Loucy (cell line): ENCODE measurements around the gene IFT74.
A peak's percentile ranks its signal among the peaks of the same experiment; 100 is the strongest.

Experiments
- H2AFZ ChIP-seq: fragments of 200-600 bp; sonication (generic); 2 replicates; pipeline ENCODE4 v1.6.0; 2016; ENCODE audit warnings: antibody characterized with exemption, mild to moderate bottlenecking, low read length, moderate library complexity
- H3F3A ChIP-seq: fragments of 200-600 bp; 2 replicates; pipeline ENCODE4 v1.6.0; 2016; ENCODE audit warnings: antibody characterized with exemption, low read depth, mild to moderate bottlenecking
- H3K27me3 ChIP-seq: fragments of 200-600 bp; sonication (generic); 2 replicates; pipeline ENCODE4 v1.6.1; 2014; ENCODE audit warnings: low read length, mild to moderate bottlenecking; ENCODE audit not compliant: insufficient read depth, poor library complexity, severe bottlenecking
- H3K36me3 ChIP-seq: fragments of 200-600 bp; sonication (generic); 2 replicates; pipeline ENCODE4 v1.6.1; 2016; ENCODE audit warnings: low read length; ENCODE audit not compliant: insufficient read depth
- H3K4me1 ChIP-seq: fragments of 200-600 bp; sonication (generic); 2 replicates; pipeline ENCODE4 v1.5.1; 2014; ENCODE audit warnings: low read length, mild to moderate bottlenecking; ENCODE audit not compliant: insufficient read depth, poor library complexity, severe bottlenecking
- H3K4me2 ChIP-seq: fragments of 200-600 bp; sonication (generic); 2 replicates; pipeline ENCODE4 v1.6.0; 2014; ENCODE audit warnings: antibody characterized with exemption, low read length, low read depth, mild to moderate bottlenecking; ENCODE audit not compliant: poor library complexity, severe bottlenecking
- H3K4me3 ChIP-seq: fragments of 200-600 bp; sonication (generic); 2 replicates; pipeline ENCODE4 v1.5.1; 2014; ENCODE audit warnings: low read length, mild to moderate bottlenecking, mixed read lengths; ENCODE audit not compliant: poor library complexity, severe bottlenecking
- H3K79me2 ChIP-seq: fragments of 200-600 bp; sonication (generic); 2 replicates; pipeline ENCODE4 v1.6.1; 2014; ENCODE audit warnings: low read length; ENCODE audit not compliant: insufficient read depth
- H3K9ac ChIP-seq: fragments of 200-600 bp; sonication (generic); 2 replicates; pipeline ENCODE4 v1.6.0; 2014; ENCODE audit warnings: mild to moderate bottlenecking, low read depth, low read length, moderate library complexity; ENCODE audit not compliant: poor library complexity, severe bottlenecking
- H3K9me2 ChIP-seq: fragments of 200-600 bp; sonication (generic); replicated peaks from 2 replicates; pipeline ENCODE4 v1.6.1; 2016; ENCODE audit warnings: low read depth, low read length, mixed read lengths
- H3K9me3 ChIP-seq: fragments of 200-600 bp; sonication (generic); 2 replicates; pipeline ENCODE4 v1.6.1; 2014; ENCODE audit warnings: mild to moderate bottlenecking, antibody characterized with exemption, low read length, low read depth; ENCODE audit not compliant: insufficient read depth
- H4K20me1 ChIP-seq: fragments of 200-600 bp; sonication (generic); 2 replicates; pipeline ENCODE4 v1.6.0; 2014; ENCODE audit warnings: antibody characterized with exemption, low read length, mild to moderate bottlenecking; ENCODE audit not compliant: insufficient read depth, poor library complexity, severe bottlenecking
- CTCF ChIP-seq: fragments of 200-600 bp; sonication (generic); conservative IDR thresholded peaks from 2 replicates; pipeline ENCODE4 v1.5.1; 2014; ENCODE audit warnings: mild to moderate bottlenecking, antibody characterized with exemption, low read length
- EZH2phosphoT487 ChIP-seq: fragments of 200-600 bp; IDR thresholded peaks from 2 replicates; pipeline ENCODE4 v1.6.1; 2018; ENCODE audit warnings: antibody characterized with exemption, mild to moderate bottlenecking, moderate library complexity, borderline replicate concordance

IFT74 gene

GRCh38 chr9:26949637-26950069 is 6.6 kb upstream of the IFT74 start:
- Histone ChIP-seq H3F3A (no peaks in the 10 kb centered on the region), H3K9me3 (no peaks in the 10 kb centered on the region), H3K27me3 (peaks cover 9% of the 10 kb centered on the region), H3K36me3 (no peaks in the 10 kb centered on the region), H3K4me2 (no peak overlapping the region), H4K20me1 (peaks cover 18% of the 10 kb centered on the region), H3K4me3 (no peak overlapping the region), H3K9me2 (no peaks in the 10 kb centered on the region), H3K9ac (no peak overlapping the region), H3K79me2 (peaks cover 23% of the 10 kb centered on the region), H3K4me1 (peaks cover 23% of the 10 kb centered on the region), H2AFZ (no peak overlapping the region)
- no peak for TF ChIP-seq EZH2phosphoT487

GRCh38 chr9:26950521-26950920 is 5.7 kb upstream of the IFT74 start:
- Histone ChIP-seq H3K9ac (no peak overlapping the region), H3K79me2 (peaks cover 15% of the 10 kb centered on the region), H3K9me3 (no peaks in the 10 kb centered on the region), H3F3A (no peaks in the 10 kb centered on the region), H2AFZ (no peak overlapping the region), H3K4me3 (no peak overlapping the region), H3K4me2 (no peak overlapping the region), H3K9me2 (no peaks in the 10 kb centered on the region), H4K20me1 (peaks cover 13% of the 10 kb centered on the region), H3K4me1 (peaks cover 22% of the 10 kb centered on the region), H3K36me3 (no peaks in the 10 kb centered on the region), H3K27me3 (peaks cover 9% of the 10 kb centered on the region)
- TF ChIP-seq CTCF (no peak), EZH2phosphoT487 (no peak)

- H3K27me3 ChIP-seq: peaks cover 9% of the 10 kb centered on the region
- H4K20me1 ChIP-seq: peaks cover under 1% of the 10 kb centered on the region
- no peaks in the 10 kb centered on the region for H3K36me3 ChIP-seq
- H3K4me1 ChIP-seq: peaks cover 19% of the 10 kb centered on the region
- TF ChIP-seq CTCF (no peak), EZH2phosphoT487 (no peak)
- no peak overlapping the region for H3K9ac ChIP-seq
- H2AFZ ChIP-seq: no peak overlapping the region
- H3F3A ChIP-seq: no peaks in the 10 kb centered on the region
- H3K9me2 ChIP-seq: no peaks in the 10 kb centered on the region
- H3K79me2 ChIP-seq: peaks cover 3% of the 10 kb centered on the region
- no peak overlapping the region for H3K4me2 ChIP-seq
- no peaks in the 10 kb centered on the region for H3K9me3 ChIP-seq
- no peak overlapping the region for H3K4me3 ChIP-seq
Observed at GRCh38 chr9:26951794-26952193, 4.4 kb upstream of the IFT74 start.

GRCh38 chr9:26954050-26954508 is 2.1 kb upstream of the IFT74 start:
- no peak for TF ChIP-seq EZH2phosphoT487
- TF ChIP-seq CTCF: no peak
- no peak overlapping the region for H3K4me2 ChIP-seq

More at GRCh38 chr9:26954050-26954508, 2.1 kb upstream of the IFT74 start:
- Histone ChIP-seq H3K4me1 (peaks cover 18% of the 10 kb centered on the region), H3K9me3 (no peaks in the 10 kb centered on the region), H4K20me1 (no peaks in the 10 kb centered on the region), H3K36me3 (no peaks in the 10 kb centered on the region), H3K9ac (no peak overlapping the region), H3K27me3 (peaks cover 9% of the 10 kb centered on the region), H3K4me3 (no peak overlapping the region), H3K9me2 (no peaks in the 10 kb centered on the region), H3K79me2 (peaks cover 10% of the 10 kb centered on the region), H3F3A (no peaks in the 10 kb centered on the region), H2AFZ (peak overlapping the region; percentile 20; the same call in 1 of the 2 replicates)
